ENCODE results near the gene TNFSF10.
A peak's percentile ranks its signal among the peaks of the same experiment; 100 is the strongest.

TNFSF10 gene

DNA sequence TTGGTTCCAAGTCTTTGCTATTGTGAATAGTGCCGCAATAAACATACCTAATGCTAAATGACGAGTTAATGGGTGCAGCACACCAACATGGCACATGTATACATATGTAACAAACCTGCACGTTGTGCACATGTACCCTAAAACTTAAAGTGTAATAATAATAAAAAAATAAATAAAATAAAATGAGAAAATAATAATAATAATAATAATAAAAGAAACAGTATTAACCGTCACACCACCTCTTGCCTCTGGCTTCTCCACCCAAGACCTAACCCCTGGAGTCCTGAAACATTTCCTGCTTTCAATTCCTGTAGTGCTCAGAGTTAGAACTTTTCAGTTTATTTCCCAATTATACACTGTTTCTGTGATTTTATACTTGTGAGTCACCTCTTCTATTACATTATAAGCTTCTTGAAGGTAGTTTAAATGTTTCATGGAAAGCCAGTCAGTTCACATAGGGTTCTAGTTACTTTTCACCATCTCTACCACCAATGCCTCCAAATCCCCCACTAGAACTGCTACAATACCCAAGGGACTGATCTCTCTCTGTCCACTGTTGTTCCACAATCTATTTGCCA is 56.6 kb downstream of the TNFSF10 start:
- in situ Hi-C loops (cut with HindIII; ENCODE audit: low pct_ligation_motif_present, low sequenced_read_pairs): no loop called here
- H3K27ac ChIP-seq: peak overlapping the region; percentile 43
- H3K36me3 ChIP-seq (replicated peaks): no peaks in the 10 kb centered on the region
- no peaks in the 10 kb centered on the region for H3K27me3 ChIP-seq (replicated peaks)
- TF ChIP-seq, protein P1, sequence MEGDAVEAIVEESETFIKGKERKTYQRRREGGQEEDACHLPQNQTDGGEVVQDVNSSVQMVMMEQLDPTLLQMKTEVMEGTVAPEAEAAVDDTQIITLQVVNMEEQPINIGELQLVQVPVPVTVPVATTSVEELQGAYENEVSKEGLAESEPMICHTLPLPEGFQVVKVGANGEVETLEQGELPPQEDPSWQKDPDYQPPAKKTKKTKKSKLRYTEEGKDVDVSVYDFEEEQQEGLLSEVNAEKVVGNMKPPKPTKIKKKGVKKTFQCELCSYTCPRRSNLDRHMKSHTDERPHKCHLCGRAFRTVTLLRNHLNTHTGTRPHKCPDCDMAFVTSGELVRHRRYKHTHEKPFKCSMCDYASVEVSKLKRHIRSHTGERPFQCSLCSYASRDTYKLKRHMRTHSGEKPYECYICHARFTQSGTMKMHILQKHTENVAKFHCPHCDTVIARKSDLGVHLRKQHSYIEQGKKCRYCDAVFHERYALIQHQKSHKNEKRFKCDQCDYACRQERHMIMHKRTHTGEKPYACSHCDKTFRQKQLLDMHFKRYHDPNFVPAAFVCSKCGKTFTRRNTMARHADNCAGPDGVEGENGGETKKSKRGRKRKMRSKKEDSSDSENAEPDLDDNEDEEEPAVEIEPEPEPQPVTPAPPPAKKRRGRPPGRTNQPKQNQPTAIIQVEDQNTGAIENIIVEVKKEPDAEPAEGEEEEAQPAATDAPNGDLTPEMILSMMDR (IDR thresholded peaks at IDR 0.05; ENCODE audit: low read depth, low read length, missing control alignments): no peak
- no peak overlapping the region for H3K4me3 ChIP-seq (ENCODE audit: low read depth, low read length)
- no peak for DNase-seq

- DNase-seq: no peak
- H3K27ac ChIP-seq: no peak overlapping the region
- in situ Hi-C loops (cut with HindIII; ENCODE audit: low pct_ligation_motif_present, low sequenced_read_pairs): no loop called here
- H3K36me3 ChIP-seq (replicated peaks): no peaks in the 10 kb centered on the region
- H3K27me3 ChIP-seq (replicated peaks): no peaks in the 10 kb centered on the region
- TF ChIP-seq, protein P1 (IDR thresholded peaks at IDR 0.05; ENCODE audit: low read depth, low read length, missing control alignments): no peak
- no peak overlapping the region for H3K4me3 ChIP-seq (ENCODE audit: low read depth, low read length)
Observed at GRCh38 chr3:172465281-172465680, 57.9 kb downstream of the TNFSF10 start.

DNA sequence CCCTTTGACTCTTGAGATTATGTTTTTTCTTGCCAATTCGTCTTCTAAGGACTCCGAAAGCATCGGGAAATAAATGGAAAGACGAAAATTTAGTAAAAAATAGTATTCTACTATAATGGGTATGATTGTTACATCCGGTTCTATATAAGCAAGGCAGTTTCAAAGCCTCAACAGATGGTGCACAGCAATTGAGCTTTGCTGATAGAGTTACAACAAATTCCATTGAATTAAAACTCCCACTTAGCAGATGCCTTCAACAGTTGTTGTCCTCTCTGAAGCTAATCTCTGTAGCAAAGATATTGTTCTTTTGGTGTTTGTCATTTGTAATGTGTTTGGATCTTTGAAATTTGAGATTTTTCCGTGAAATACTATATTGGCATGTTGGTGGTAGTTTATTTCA is 58.9 kb downstream of the TNFSF10 start:
- no peak for DNase-seq
- Histone ChIP-seq H3K36me3 (replicated peaks) (no peaks in the 10 kb centered on the region), H3K27me3 (replicated peaks) (no peaks in the 10 kb centered on the region), H3K27ac (no peak overlapping the region), H3K4me3 (ENCODE audit: low read depth, low read length) (no peak overlapping the region)
- TF ChIP-seq, protein P1 (IDR thresholded peaks at IDR 0.05; ENCODE audit: low read depth, low read length, missing control alignments): no peak
- in situ Hi-C loops (cut with HindIII; ENCODE audit: low pct_ligation_motif_present, low sequenced_read_pairs): no loop called here

DNA sequence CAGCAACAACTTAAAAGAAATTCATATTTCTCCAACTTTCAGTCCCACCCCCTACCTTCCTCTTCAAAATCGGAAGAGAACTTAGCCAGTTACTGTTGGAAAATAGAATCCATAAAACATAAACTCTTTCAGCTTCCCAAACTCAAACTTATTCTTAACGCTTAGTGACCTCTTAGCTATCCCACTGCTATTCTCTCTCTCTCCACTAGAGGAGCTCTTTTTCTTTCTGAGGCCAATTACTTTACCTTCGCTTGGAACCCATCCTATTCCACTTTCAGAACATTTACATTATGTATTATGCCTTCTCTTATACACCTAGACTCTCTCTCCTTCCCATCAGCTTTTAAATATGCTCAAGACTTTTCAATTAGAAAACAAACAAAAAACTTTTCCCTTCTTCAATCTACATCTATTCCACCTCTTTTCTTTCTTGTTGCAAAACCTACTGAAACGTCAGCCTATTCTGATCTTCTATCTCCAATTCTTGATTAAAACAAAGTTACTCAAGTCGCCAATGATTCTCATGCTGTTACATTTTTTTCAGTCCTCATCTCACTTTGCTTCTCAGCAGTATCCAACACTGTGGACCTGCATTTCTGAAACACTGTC is 61.6 kb downstream of the TNFSF10 start:
- no peaks in the 10 kb centered on the region for H3K36me3 ChIP-seq (replicated peaks)
- in situ Hi-C loops (cut with HindIII; ENCODE audit: low pct_ligation_motif_present, low sequenced_read_pairs): no loop called here
- H3K27me3 ChIP-seq (replicated peaks): no peaks in the 10 kb centered on the region
- DNase-seq: no peak
- TF ChIP-seq, protein P1 (IDR thresholded peaks at IDR 0.05; ENCODE audit: low read depth, low read length, missing control alignments): peak; percentile 77
- H3K27ac ChIP-seq: no peak overlapping the region
- no peak overlapping the region for H3K4me3 ChIP-seq (ENCODE audit: low read depth, low read length)

DNA sequence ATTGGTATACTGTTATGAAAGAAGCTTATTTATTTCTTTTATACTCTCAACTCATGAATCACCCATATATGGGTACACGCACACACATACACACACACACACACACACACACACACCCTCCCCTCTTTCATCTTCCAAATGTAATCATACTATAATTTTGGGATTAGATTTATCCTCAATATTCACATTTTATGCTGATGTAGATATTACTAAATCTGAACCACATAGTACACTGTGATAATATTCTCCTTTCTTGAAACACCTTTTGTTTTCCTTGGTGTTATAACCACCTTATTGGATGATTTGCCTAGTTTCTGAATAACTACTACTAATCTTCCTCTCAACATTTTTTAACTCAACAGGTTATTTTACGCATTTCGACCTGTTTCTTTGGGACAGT is 66.8 kb downstream of the TNFSF10 start:
- H3K36me3 ChIP-seq (replicated peaks): no peaks in the 10 kb centered on the region
- no peaks in the 10 kb centered on the region for H3K27me3 ChIP-seq (replicated peaks)
- DNase-seq: no peak
- no peak overlapping the region for H3K4me3 ChIP-seq (ENCODE audit: low read depth, low read length)
- in situ Hi-C loops (cut with HindIII; ENCODE audit: low pct_ligation_motif_present, low sequenced_read_pairs): no loop called here
- TF ChIP-seq, protein P1 (IDR thresholded peaks at IDR 0.05; ENCODE audit: low read depth, low read length, missing control alignments): no peak
- no peak overlapping the region for H3K27ac ChIP-seq
